Liver (tissue), 9 donors: ENCODE data around the gene PNPLA3. TPM values are rescaled to one million over a fixed set of nuclear protein-coding genes. Genes with fewer than 3 reads are reported as not detected.

Experiments used
- DNase-seq: peaks from one replicate; pipeline ENCODE4 v3.0.0-alpha.2; 2017; ENCODE audit warnings: low spot score
- H3K27ac ChIP-seq, 2 donors: one replicate each; pipeline ENCODE4 v1.7.0; 2013; ENCODE audit warnings: inconsistent platforms in 2 of 2, low read length in 2 of 2, control low read depth in 1 of 2, low read depth in 1 of 2, mild to moderate bottlenecking in 1 of 2
- H3K27me3 ChIP-seq, 4 donors: one replicate each; pipeline versions ENCODE4 v1.6.1 to v1.7.0; 2013; ENCODE audit warnings: low read length in 3 of 4, inconsistent platforms in 1 of 4, mild to moderate bottlenecking in 1 of 4, moderate library complexity in 1 of 4; ENCODE audit not compliant: control insufficient read depth in 4 of 4, insufficient read depth in 4 of 4
- H3K36me3 ChIP-seq, 4 donors: one replicate each; pipeline versions ENCODE4 v1.6.1 to v1.7.0; 2013; ENCODE audit warnings: low read length in 3 of 4, mild to moderate bottlenecking in 3 of 4, low read depth in 1 of 4, moderate library complexity in 1 of 4; ENCODE audit not compliant: control insufficient read depth in 4 of 4, insufficient read depth in 3 of 4
- H3K4me1 ChIP-seq, 4 donors: one replicate each; pipeline versions ENCODE4 v1.6.1 to v1.7.0; 2013; ENCODE audit warnings: low read length in 3 of 4, mild to moderate bottlenecking in 3 of 4, moderate library complexity in 1 of 4; ENCODE audit not compliant: control insufficient read depth in 4 of 4, insufficient read depth in 4 of 4
- H3K4me3 ChIP-seq, 3 donors: one replicate each; pipeline versions ENCODE4 v1.6.1 to v1.7.0; 2013; ENCODE audit warnings: low read length in 3 of 3, control low read depth in 1 of 3, low read depth in 1 of 3, mild to moderate bottlenecking in 1 of 3
- H3K9ac ChIP-seq, 2 donors: one replicate each; pipeline ENCODE4 v1.7.0; 2013; ENCODE audit warnings: low read length in 2 of 2, mild to moderate bottlenecking in 2 of 2, moderate library complexity in 2 of 2, control low read depth in 1 of 2, low read depth in 1 of 2
- H3K9me3 ChIP-seq, 4 donors: one replicate each; pipeline versions ENCODE4 v1.6.1 to v1.7.0; 2013; ENCODE audit warnings: low read length in 3 of 4; ENCODE audit not compliant: control insufficient read depth in 4 of 4
- CTCF ChIP-seq: fragments of 150-350 bp; IDR thresholded peaks from 2 replicates; pipeline ENCODE4 v1.5.1; 2017; ENCODE audit warnings: improper control_type of control experiment, low read depth, low read length; ENCODE audit not compliant: missing input control
- EGR1 ChIP-seq, 2 donors: IDR thresholded peaks; 2 replicates each; pipeline ENCODE4 v1.6.1; 2016 to 2018; ENCODE audit warnings: antibody characterized with exemption in 2 of 2, low read depth in 2 of 2
- FOXA1 ChIP-seq: IDR thresholded peaks from 2 replicates; pipeline ENCODE4 v1.6.1; 2016; ENCODE audit warnings: antibody characterized with exemption
- FOXA2 ChIP-seq: IDR thresholded peaks from 2 replicates; pipeline ENCODE4 v1.6.1; 2016; ENCODE audit warnings: antibody characterized with exemption
- GABPA ChIP-seq, 2 donors: IDR thresholded peaks in 1 of 2; conservative IDR thresholded peaks in 1 of 2; 2 replicates each; pipeline ENCODE4 v1.6.1; 2016; ENCODE audit warnings: antibody characterized with exemption in 2 of 2, mild to moderate bottlenecking in 1 of 2, moderate library complexity in 1 of 2
- HNF4G ChIP-seq: IDR thresholded peaks from 2 replicates; pipeline ENCODE4 v1.6.1; 2016; ENCODE audit warnings: antibody characterized with exemption
- MAX ChIP-seq: IDR thresholded peaks from 2 replicates; pipeline ENCODE4 v1.6.1; 2016; ENCODE audit warnings: antibody characterized with exemption
- RAD21 ChIP-seq, 2 donors: IDR thresholded peaks; 2 replicates each; pipeline ENCODE4 v1.6.1; 2016; ENCODE audit warnings: antibody characterized with exemption in 2 of 2, mild to moderate bottlenecking in 2 of 2
- REST ChIP-seq: IDR thresholded peaks from 2 replicates; pipeline ENCODE4 v1.6.1; 2016; ENCODE audit warnings: antibody characterized with exemption, mild to moderate bottlenecking
- ZBTB33 ChIP-seq: IDR thresholded peaks from 2 replicates; pipeline ENCODE4 v1.6.1; 2016; ENCODE audit warnings: antibody characterized with exemption
- WGBS: extraction: QIAGEN DNeasy Blood & Tissue Kit; methylation state at CpG from one replicate; pipeline ENCODE4 v1.1.7; 2013; 5-methylcytosine and 5-hydroxymethylcytosine counted together
- polyA plus RNA-seq, 2 donors: library from polyadenylated mRNA; stranded (reverse) in 1 of 2; unstranded in 1 of 2; fragments of 200-250 nt in 1 of 2; fragments of >200 nt in 1 of 2; fragmentation: Nextera tagmentation in 1 of 2; extraction: Ambion mirVana in 1 of 2; gene quantifications; one replicate each; pipeline versions ENCODE4 v1.2.1 to v1.2.3, GENCODE V29; 2013 to 2015
- total RNA-seq, 2 donors: library from RNA; depleted of rRNA; stranded (reverse); fragments of >200 nt; gene quantifications; one replicate each; pipeline ENCODE4 v1.2.3, GENCODE V29; 2014
- donor health status: healthy.
- donor health status: healthy.
- donor health status: healthy.
- donor health status: healthy.
- donor health status: healthy.

The PNPLA3 gene
- total and polyA plus RNA-seq, 4 donors: 15.9 to 59.1 (median 24.8) TPM

- TF ChIP-seq REST (no peak), MAX (no peak), RAD21 (IDR thresholded peaks at IDR 0.05) (no peak), FOXA1 (no peak), EGR1 (IDR thresholded peaks at IDR 0.05; ENCODE audit: low read depth in 2 of 2) (no peak)
Observed at GRCh38 chr22:43992331-43992821, 68.8 kb downstream of the PNPLA3 start (continued).

- DNase-seq: peak; percentile 72
- TF ChIP-seq CTCF: peak; percentile 90
- TF ChIP-seq RAD21 (IDR thresholded peaks at IDR 0.05): peak; percentile 87 to 90
- no peak for TF ChIP-seq HNF4G
- Histone ChIP-seq H3K4me1 (no peaks in the 10 kb centered on the region), H3K4me3 (no peak overlapping the region), H3K27me3 (no peaks in the 10 kb centered on the region), H3K9me3 (no peaks in the 10 kb centered on the region), H3K36me3 (peaks cover 19 to 61% (median 47%) of the 10 kb centered on the region in 4 donors), H3K27ac (no peak overlapping the region), H3K9ac (no peak overlapping the region)
- 47% methylated on average over 20 of the region's 20 CpGs for WGBS
Observed at GRCh38 chr22:43993072-43993760, 69.6 kb downstream of the PNPLA3 start.

GRCh38 chr22:43994006-43994405 is 70.4 kb downstream of the PNPLA3 start:
- Histone ChIP-seq H3K4me3 (no peak overlapping the region), H3K4me1 (no peaks in the 10 kb centered on the region), H3K9ac (no peak overlapping the region), H3K36me3 (peaks cover 14 to 58% (median 41%) of the 10 kb centered on the region in 4 donors), H3K27me3 (no peaks in the 10 kb centered on the region), H3K9me3 (no peaks in the 10 kb centered on the region), H3K27ac (no peak overlapping the region)
- 78% methylated on average over 11 of the region's 11 CpGs for WGBS
- TF ChIP-seq GABPA (IDR thresholded peaks at IDR 0.05 in 1 of 2, conservative IDR thresholded peaks at IDR 0.05 in 1 of 2) (no peak), ZBTB33 (no peak), FOXA2 (no peak), EGR1 (IDR thresholded peaks at IDR 0.05; ENCODE audit: low read depth in 2 of 2) (no peak), FOXA1 (no peak), MAX (no peak), REST (no peak)
- no peak for DNase-seq
